GM18520 (cell line): ENCODE measurements around the gene GRID1.
"Not testable (repeated sequence)": the region's sequence is repeated elsewhere in the genome, so short reads cannot be mapped to it uniquely, and the experiment has no call there.

Experiments used
- ATAC-seq: cut with Tn5 transposase; IDR thresholded peaks from one replicate; pipeline ENCODE4 v1.9.1; 2021; ENCODE audit not compliant: unreplicated experiment

GRID1 gene

GRCh38 chr10:86176850-86177536 lies 189.6 kb downstream of the GRID1 start:
- no peak for ATAC-seq

- ATAC-seq, result not testable (repeated sequence)
Observed at GRCh38 chr10:86175476-86175875, 191.1 kb downstream of the GRID1 start.

- ATAC-seq, result no peak
Observed at GRCh38 chr10:86172301-86172700, 194.3 kb downstream of the GRID1 start.

DNA sequence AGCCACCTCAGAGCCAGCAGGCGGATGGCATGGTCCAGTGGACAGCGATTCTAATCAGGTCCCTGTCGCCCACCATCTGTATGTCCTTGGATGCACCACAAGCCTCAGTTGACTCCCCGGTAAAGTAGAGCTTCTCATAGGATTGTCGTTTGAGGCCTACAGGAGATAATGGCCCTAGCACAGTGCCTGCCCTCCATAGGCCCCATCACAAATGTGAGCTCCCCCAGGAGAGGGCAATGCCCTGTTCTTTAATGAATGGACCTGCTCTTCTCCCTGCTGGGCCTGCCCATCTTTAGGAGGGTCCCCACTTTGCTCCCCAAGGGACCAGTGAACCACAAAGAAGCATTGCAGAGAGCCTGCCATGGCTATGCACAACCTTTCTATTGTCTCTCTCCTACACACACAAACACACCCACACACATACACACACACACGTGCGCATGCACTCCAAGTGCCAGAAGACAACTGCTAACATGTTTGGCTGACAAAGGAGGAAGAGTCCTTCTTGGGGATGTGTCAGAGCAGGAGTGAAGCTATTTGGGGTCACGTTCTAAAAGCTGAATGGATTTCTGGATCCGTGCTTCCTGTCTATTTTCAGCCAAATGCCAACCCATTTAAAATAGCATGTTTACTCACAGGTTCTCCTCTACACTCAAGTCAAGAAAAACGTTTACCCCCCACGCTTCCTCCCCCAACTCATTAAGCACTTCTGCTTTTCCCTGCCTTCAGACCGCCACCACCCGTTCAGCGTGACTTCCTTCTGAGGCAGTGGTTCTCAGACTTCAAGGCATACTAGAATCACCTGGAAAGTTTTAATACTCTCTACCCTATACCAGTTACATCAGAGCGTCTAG lies 196.1 kb downstream of the GRID1 start:
- ATAC-seq, result no peak

DNA sequence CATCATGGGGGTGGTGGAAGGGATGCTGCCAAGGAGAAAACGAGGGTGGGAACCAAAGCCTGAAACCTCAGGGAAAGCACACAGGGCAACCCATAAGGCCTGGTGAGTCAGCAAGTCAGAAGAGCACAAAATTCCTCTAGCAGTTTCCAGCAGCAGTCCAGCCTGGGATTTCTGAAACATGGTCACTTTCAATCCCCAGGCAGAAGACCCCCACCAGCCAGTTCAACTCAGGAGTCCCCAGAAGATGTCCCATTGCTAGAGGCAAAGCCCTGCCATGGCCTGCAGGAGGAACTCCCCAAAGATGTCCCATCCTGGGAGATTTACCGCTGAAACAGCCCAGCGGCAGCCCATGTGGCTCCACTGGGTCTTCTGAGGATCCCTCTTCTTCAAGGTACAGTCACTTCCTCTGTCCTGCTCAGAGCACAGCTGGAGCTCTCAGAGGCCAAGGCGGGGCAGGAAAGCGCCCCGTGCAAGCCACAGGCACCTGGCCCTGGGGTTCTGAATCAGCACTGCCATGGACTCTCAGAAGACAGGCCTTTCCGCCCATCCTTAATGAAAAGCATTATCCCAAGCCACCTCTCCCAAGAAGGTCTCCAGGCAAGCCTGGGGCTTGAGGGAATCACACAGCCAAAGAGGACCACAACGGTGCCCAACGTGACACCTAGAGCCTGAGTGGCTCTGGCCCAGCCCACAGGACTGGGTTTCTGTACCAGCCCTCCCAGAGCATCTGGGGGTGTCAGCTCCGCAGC lies 196.9 kb downstream of the GRID1 start:
- ATAC-seq, result no peak

- ATAC-seq, result no peak
Observed at GRCh38 chr10:86169066-86169465, 197.5 kb downstream of the GRID1 start.

GRCh38 chr10:86168256-86168655 lies 198.3 kb downstream of the GRID1 start:
- ATAC-seq, result no peak

DNA sequence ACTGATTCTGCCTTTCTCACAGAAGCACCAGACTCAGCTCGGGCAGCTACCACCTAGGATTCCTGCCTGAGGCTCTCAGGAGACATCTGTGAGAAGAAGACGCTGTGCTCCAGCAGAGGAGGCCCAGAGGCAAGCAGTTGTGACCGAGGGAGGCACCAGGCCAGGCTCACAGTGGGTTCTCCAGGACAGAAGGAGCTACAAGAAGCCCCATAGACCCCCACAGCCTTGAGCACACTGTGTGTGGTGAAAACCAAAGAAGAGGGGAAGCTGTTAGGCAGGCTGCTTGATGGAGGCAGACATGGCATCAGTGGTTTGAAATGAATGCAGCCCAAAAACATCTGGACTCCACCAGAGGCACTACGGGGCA lies 198.8 kb downstream of the GRID1 start:
- no peak for ATAC-seq

DNA sequence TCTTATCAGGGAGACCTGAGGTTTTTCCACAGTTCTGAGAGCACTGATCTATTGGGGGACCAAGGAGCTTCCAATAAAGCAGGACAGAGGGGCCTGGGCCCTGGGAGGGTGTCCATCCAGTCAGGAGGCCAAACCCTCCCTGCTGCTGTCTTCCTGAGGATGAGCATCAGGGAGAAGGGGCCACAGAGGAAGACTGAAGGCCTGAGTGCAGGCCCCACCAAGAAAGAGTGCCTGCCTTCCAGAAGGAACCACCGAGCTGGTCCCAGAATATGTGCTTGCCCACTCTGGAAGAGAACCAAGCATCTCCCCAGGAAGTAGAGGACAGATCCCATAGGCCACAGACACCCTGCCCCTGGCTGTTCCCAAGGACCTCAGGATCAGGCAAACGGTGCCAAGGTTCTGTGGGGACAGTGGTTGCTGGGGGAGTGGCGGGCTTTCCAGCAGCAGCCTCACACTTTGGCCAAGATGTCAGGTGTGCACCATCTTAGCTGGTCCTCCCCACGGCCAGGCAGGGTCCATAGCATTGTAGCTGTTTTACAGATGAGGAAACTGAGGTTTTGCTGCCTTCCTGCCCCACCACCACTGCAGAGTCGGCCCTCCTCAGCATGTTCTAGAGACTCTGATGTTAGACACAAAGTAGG lies 199.4 kb downstream of the GRID1 start:
- no peak for ATAC-seq

GRCh38 chr10:86165666-86166065 lies 200.9 kb downstream of the GRID1 start:
- ATAC-seq, result no peak

DNA sequence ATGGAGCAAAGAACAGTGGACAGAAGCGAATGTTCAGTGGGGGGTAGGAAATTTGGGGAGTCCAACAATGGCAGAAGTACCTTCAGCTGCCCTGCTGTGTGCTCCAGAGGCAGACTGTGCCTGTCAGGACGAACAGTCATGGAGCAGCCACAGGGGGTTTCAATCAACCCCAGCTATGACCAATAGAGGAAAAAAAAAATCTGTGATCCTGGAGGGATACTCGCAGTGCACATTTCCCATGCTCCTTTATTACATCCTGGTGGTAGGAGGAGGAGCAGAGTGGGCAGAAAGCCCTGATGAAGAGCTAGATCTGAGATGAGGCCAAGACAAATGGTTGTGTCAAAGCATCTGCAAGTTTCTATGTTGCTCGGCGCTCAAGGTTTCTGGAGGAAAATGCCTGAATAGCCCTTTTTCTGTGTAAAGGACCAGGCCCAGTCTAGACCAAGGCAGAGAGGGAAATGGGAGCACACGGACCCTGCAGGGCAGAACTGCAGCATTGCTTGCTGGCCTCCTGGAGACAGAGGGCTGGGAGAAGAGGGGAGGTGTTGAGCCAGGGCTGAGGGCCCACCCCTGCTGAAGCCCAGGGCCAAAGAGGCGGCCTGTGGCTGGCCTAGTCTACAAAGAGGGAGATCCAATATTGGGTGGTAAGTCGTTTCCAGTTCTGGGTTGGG lies 201.5 kb downstream of the GRID1 start:
- ATAC-seq, result no peak

DNA sequence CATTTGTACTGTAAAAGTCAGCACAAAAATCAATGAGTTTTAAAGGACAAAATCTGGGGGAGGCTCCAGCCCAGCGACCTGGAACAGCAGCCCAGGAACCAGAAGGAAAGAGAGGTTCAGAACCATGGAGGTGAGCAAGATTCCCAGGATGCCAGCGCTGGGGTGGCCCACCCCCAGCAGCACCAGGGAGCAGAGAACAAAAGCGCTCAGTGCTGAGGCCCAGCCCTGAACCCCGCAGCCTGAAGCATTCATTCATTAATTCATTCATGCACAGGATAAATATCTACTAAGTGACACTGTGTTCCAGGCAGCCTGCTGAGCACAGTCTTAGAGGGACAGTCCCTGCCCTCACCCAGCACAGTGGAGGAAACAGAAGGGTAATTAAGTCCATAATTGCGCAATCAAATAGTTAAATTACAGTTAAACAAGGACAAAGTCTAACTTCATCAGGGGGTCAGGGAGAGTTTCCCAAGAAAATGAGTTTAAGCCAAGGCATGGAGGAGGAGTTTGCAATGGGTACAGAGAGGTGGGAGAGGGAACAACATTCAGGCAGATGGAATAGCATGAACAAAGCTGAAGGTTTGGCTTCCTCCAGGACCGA lies 202.3 kb downstream of the GRID1 start:
- ATAC-seq, result no peak

GRCh38 chr10:86163522-86164173 lies 202.9 kb downstream of the GRID1 start:
- ATAC-seq, result no peak

DNA sequence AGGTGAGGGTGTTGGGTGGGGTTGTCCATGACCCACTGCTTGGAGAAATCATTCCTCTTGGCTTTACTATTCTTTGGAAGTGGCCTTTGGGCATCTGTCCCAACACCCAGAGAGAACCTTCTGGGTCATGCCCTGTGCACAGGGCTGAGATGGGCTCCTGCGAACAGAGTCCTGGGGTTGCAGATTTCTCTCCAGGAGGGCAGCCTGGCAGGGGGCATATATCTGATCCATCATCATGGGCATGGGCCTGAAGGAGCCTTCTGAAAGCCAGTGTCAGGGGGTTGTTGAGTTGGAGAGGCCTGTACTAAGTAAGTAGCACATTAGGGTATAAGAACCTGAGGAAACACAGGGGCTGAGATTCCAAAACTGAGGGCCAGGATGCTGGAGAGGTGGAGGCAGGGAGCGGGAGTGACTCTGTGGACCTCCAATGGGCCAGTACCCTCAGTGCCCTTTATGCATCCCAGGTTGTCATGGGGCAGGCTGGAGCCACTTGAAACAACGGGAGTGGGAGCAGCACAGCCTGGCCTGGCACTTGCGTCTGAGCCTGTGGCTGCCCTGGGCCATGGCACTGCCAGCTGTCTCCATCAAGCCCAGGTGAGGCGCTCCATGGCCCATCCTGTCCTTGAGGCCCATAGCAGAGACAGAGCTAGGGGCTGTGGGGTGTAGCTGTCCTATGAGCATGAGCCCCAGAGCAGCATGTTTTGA lies 203.7 kb downstream of the GRID1 start:
- no peak for ATAC-seq

GRCh38 chr10:86162036-86162435 lies 204.6 kb downstream of the GRID1 start:
- no peak for ATAC-seq

DNA sequence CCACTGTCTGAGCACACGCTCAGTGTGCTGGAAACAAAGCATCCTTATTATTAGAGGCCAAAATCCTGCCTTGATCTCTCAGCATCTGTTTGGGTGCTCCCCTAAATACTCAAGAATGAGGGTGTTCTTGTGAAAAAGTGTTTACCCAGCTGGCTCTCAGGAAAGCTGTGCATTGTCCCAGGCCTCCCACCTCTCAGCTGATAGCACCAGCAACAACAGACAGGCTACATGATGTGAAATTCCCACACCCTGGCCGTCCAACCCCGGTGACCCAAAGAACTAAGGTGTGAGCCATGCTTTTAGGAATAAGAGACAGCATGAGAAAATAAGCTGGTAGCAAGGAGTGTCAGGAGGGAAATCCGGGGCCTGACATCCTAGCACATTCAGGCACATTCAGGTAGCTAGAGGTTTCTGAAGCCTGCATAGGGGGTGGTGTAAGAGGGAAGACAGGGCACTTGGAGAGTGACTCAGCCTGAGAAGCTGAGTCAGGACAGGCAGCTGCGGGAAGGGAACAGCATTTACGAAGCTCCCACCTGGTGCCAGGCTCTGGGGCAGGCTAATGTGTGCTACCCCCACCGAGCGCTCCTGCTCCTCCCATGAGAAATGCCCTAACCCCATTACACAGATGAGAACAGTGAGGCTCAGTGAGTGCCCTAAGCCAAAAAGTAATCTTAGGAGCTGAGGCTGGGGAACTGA lies 205.6 kb downstream of the GRID1 start:
- ATAC-seq, result no peak

GRCh38 chr10:86159797-86160196 lies 206.8 kb downstream of the GRID1 start:
- ATAC-seq, result no peak

DNA sequence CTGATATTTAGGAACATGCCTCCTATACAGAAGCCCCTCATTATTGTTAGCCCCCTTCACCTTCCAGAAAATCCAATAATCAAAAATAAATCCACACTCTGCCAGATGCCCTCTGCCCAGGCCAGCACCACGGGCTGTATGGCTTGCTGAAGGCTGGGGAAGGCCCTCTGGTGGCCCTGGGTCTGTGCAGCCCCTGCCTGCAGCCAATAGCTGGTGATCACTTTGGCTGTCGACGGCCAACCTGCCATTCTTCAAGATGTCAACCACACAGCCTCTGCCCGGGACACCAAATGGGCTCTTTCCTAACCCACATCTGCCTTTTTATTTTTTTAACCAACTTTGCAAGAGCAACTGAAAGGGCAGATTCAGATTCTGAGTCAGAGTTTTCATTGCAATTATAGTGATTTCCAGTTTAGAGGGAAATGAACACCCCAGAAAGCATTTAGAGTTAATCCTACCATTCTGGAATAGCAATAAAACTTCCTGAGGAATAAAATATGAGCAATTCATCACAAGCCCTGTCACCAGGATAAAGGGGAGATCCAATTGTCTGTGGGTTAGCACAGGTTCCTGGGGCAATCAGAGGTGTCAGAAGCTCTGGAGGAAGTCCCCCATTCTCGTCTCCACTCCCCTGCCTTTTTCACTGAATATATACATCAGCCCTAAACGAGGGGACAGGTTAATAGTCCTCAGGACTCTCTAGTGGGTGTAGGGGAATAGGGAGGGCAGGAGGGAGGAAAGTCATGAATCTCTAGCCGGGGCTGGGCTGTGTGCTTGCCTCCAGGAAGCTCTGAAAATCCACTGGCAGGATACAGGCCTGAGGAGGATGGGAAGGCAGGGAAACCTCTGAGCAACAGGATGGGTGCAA lies 211.3 kb downstream of the GRID1 start:
- no peak for ATAC-seq
